ENCODE measurements around the gene MAP3K6. TPM values are rescaled to one million over a fixed set of nuclear protein-coding genes. Genes with fewer than 3 reads are reported as not detected.

MAP3K6 gene
- total RNA-seq, 2 donors from 2014 or later: 21.7 to 41.0 TPM

DNA sequence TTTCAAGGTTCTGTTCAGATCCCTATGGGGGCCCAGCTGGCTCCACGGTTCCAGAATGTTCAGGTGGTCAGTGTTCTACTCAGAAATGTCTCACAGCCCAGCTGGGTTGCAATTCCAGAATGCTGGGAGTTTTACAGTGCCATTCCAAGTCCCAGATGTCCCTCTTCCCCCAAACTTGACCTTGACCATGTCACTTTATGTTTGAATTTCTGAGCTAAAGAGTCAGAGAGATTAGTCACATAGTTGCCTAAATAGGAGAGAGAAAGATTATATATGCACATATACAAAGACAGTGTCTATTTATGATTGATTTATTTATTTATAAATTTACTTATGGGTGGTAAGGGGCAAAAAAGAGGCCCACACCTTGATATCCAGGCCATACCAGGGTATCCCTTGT lies 28.2 kb upstream of the MAP3K6 start:
- H3K27ac ChIP-seq: no peak overlapping the region
- TF ChIP-seq, protein P1, sequence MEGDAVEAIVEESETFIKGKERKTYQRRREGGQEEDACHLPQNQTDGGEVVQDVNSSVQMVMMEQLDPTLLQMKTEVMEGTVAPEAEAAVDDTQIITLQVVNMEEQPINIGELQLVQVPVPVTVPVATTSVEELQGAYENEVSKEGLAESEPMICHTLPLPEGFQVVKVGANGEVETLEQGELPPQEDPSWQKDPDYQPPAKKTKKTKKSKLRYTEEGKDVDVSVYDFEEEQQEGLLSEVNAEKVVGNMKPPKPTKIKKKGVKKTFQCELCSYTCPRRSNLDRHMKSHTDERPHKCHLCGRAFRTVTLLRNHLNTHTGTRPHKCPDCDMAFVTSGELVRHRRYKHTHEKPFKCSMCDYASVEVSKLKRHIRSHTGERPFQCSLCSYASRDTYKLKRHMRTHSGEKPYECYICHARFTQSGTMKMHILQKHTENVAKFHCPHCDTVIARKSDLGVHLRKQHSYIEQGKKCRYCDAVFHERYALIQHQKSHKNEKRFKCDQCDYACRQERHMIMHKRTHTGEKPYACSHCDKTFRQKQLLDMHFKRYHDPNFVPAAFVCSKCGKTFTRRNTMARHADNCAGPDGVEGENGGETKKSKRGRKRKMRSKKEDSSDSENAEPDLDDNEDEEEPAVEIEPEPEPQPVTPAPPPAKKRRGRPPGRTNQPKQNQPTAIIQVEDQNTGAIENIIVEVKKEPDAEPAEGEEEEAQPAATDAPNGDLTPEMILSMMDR (IDR thresholded peaks at IDR 0.05): no peak
- H3K9me3 ChIP-seq: no peaks in the 10 kb centered on the region
- intact Hi-C loops (cut with DNase I): loop anchor here (2.0 to 10.0 kb wide), 3 partner anchors 94 to 350 kb away; no protein-coding TSS in a partner anchor
- H3K36me3 ChIP-seq: no peaks in the 10 kb centered on the region
- H3K4me3 ChIP-seq: no peak overlapping the region
- H3K9ac ChIP-seq (ENCODE audit: low read depth in 2 of 2, low read length in 2 of 2): no peak overlapping the region
- H3K27me3 ChIP-seq: no peaks in the 10 kb centered on the region
- peaks cover 5% of the 10 kb centered on the region for H3K4me1 ChIP-seq
- no peak for DNase-seq

DNA sequence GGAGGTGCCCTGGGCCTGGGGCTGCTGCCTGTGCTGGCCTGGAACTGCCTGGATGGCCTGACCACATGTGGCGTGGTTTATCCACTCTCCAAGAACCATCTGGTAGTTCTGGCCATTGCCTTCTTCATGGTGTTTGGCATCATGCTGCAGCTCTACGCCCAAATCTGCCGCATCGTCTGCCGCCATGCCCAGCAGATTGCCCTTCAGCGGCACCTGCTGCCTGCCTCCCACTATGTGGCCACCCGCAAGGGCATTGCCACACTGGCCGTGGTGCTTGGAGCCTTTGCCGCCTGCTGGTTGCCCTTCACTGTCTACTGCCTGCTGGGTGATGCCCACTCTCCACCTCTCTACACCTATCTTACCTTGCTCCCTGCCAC lies 27.5 kb upstream of the MAP3K6 start:
- DNase-seq: no peak
- Histone ChIP-seq H3K9ac (ENCODE audit: low read depth in 2 of 2, low read length in 2 of 2) (no peak overlapping the region), H3K4me1 (peaks cover 5% of the 10 kb centered on the region), H3K9me3 (no peaks in the 10 kb centered on the region), H3K27me3 (no peaks in the 10 kb centered on the region), H3K27ac (no peak overlapping the region), H3K36me3 (no peaks in the 10 kb centered on the region), H3K4me3 (no peak overlapping the region)
- intact Hi-C loops (cut with DNase I): loop anchor here (2.0 to 10.0 kb wide), 2 partner anchors 93 to 349 kb away; no protein-coding TSS in a partner anchor
- TF ChIP-seq, protein P1 (IDR thresholded peaks at IDR 0.05): no peak

DNA sequence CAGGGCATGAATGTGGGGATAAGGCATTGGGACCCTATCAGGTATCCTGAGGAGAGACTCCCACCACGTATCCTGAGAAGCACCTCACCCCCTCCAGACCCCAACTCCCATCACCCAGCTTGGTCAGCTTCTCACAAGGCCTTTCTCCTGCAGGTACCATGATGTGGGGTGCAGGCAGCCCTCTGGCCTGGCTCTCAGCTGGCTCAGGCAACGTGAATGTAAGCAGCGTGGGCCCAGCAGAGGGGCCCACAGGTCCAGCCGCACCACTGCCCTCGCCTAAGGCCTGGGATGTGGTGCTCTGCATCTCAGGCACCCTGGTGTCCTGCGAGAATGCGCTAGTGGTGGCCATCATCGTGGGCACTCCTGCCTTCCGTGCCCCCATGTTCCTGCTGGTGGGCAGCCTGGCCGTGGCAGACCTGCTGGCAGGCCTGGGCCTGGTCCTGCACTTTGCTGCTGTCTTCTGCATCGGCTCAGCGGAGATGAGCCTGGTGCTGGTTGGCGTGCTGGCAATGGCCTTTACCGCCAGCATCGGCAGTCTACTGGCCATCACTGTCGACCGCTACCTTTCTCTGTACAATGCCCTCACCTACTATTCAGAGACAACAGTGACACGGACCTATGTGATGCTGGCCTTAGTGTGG lies 27.0 kb upstream of the MAP3K6 start:
- Histone ChIP-seq H3K27me3 (no peaks in the 10 kb centered on the region), H3K4me1 (peaks cover 5% of the 10 kb centered on the region), H3K4me3 (no peak overlapping the region), H3K27ac (no peak overlapping the region), H3K9me3 (no peaks in the 10 kb centered on the region), H3K9ac (ENCODE audit: low read depth in 2 of 2, low read length in 2 of 2) (no peak overlapping the region), H3K36me3 (no peaks in the 10 kb centered on the region)
- intact Hi-C loops (cut with DNase I): loop anchor here (2.0 to 10.0 kb wide), 2 partner anchors 93 to 349 kb away; no protein-coding TSS in a partner anchor
- no peak for DNase-seq
- TF ChIP-seq, protein P1 (IDR thresholded peaks at IDR 0.05): no peak

DNA sequence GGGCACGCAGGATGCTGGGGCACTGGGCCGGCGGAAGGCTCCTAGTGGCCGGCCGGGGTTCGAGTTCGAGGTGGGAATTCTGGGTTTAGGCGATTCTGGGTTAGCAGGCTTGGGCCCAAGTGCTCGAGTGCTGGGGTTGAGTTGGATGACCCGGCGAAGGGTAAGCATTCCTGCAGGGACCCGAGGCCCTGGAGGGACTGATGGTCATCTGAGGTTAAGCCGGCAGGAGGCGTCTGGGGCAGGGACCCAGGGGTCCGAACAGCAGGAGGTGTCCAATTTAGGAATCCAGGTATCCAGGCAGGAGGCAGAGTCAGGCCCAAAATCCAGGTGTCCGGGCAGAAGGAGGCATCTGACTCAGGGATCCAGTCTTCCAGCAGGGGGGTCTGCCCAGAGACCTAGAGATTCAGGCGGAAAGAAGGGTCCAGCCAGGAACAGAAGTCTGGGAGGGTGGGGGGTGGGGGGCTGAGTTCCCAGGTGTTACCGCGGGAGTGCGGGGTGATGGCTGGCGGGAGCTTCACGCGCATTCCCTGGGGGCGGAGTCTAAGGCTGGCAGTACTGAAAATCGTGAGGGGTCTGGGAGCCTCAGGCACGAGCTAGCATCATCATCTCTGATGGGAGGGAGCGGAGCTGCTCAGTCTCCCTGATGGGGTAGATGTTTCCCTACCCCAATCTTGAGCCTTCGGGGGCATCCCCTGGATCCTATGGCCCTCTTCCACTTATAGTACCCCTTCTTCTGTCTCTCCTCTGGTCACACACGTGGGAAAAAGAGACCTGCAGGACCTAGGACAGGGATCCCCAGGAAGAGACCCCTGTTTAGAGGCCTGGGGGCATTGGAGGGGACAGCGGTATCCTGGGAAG lies 26.2 kb upstream of the MAP3K6 start:
- no peaks in the 10 kb centered on the region for H3K9me3 ChIP-seq
- peaks cover 5% of the 10 kb centered on the region for H3K4me1 ChIP-seq
- H3K36me3 ChIP-seq: no peaks in the 10 kb centered on the region
- TF ChIP-seq, protein P1 (IDR thresholded peaks at IDR 0.05): no peak
- H3K27me3 ChIP-seq: no peaks in the 10 kb centered on the region
- DNase-seq: no peak
- no peak overlapping the region for H3K27ac ChIP-seq
- intact Hi-C loops (cut with DNase I): loop anchor here (10.0 kb wide), 1 partner anchor 348 kb away; no protein-coding TSS in a partner anchor
- H3K9ac ChIP-seq (ENCODE audit: low read depth in 2 of 2, low read length in 2 of 2): peak overlapping the region in 1 of 2 donors; percentile 43
- H3K4me3 ChIP-seq: peak overlapping the region; percentile 58

DNA sequence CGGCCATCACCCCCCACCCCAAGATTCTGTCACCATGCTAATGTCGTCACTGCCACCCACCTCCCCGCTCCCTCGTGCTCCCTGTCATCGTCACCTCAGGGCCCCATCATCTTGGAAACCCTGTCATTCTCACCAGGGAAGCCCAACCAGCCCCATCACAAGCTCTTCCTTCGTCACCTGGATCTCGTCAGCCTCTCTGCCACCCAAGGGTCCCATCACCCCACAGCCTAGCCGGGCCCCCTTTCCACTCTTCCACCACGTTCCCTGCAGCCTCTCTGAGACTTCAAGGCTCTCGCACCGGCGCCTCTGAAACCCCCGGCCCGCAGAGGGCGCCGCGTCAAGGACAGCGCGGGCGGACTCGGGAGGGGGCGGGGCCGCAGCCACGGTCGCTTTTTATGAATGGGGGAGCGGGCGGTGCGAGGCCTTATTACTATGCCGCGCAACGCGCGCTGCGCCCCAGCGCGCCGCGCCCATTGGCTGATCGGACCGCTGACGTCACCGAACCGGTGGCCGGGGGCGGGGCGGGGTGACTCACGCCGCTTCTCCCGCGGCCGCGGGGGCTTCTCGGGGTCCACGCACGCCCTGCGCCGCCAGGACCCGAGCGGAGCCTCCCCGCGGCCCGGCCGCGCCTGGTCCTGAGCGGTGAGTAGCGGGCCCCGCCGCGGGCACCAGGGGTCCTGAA lies 25.5 kb upstream of the MAP3K6 start, which contains the start of gene GPR3:
Gene GPR3, plus strand, starts transcription at position 527 of the 682 bp plus-strand sequence. CDS start 1,177 bp downstream, outside the sequence.
- no peak within 1 kb of the TSS for H3K27ac ChIP-seq

More for the DNA sequence above, 25.5 kb upstream of the MAP3K6 start, which contains the start of gene GPR3:
- no peaks in the 10 kb centered on the region for H3K27me3 ChIP-seq
- H3K4me1 ChIP-seq: peaks cover 5% of the 10 kb centered on the region
- peak within 1 kb of the TSS; percentile 58 to 66 for H3K9ac ChIP-seq (ENCODE audit: low read depth in 2 of 2, low read length in 2 of 2)
- H3K9me3 ChIP-seq: no peaks in the 10 kb centered on the region
- TF ChIP-seq, protein P1 (IDR thresholded peaks at IDR 0.05): peak; percentile 27
- peak within 1 kb of the TSS; percentile 58 for H3K4me3 ChIP-seq
- intact Hi-C loops (cut with DNase I): loop anchor here (10.0 kb wide), 1 partner anchor 347 kb away; no protein-coding TSS in a partner anchor
- H3K36me3 ChIP-seq: no peaks in the 10 kb centered on the region
- DNase-seq: peak; percentile 93
